DMS53 (cell line): ENCODE data around the gene EIF5A.

Experiments
- DNase-seq: peaks from one replicate; lab custom pipeline; 2025; lab: John Stamatoyannopoulos, UW

EIF5A gene

DNA sequence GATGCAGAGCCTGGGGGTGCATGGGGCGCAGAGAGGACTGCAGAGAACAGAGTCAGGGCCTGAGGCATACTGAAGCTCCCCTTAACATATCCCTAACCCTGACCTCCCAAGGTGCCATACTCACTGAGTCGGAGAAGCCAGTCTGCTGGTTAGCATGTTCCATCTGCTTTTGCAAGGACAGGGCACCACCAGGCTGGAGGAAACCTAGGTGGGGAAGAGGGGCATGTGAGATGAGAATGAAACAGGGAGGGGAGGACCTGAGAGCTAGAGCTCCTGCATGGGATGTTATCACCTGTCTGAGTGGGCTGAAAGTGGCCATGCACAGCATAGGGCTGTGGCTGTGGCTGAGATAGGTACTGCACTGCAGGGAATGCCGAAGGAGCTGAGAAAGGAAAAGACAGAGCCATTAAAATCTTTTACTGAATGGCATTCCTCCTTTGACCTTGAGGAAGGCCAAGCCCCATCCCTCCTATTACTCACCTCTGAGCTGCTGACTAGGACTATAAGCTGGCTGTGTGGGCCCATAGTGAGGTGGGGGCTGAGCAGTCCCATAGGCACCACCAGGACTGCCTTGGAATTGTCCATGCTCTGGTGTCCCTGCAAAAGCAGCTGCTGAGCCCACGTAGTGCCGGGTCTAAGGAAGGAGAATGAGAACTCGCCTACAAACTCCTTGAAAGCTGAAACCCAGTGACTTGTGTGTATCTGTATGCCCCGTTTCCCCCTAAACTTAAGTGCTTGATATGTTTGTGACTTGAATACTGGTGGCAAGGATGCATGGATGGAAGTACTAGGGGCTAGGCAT lies 5.9 kb downstream of the EIF5A start:
- DNase-seq = peak; percentile 81

DNA sequence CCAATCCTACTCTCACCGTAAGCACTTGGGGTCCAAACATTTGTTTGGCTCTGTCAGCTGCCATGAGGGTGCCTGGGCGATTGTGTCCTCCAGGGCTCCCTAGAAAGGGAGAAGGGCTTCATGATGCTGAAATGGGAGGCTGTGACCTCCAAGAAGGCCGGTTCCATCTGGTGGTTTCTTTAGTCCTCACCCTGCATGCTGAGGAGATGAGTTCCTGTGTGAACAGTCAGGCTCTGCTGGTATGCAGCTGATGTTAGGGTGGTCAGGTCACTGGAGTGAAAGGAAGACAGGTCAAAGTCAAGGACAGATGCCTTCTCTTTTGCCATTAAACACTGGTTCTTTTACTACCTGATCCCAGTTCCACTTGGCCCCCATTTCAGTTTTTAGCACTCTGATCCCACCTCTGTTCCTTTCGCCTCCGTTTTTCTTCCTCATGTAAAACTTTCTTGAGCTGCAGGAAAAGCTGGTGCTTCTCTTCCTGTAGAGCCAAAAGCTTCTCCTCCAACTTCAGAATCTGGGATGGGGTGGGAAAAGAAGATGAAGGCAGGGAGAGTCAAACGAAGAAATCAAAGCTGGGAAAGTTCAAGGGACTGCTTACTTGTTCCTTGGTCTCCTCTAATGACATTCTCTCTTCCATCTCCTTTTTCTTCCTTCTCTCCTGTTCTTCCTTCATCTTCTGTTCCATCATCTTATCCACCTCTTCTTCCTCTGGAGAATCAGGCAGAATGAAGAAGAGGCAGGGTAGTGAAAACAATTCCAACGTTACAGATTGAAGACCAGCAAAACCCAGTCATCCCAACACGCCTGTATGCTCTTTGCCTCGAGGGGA lies 6.7 kb downstream of the EIF5A start:
- peak; percentile 57 for DNase-seq

DNA sequence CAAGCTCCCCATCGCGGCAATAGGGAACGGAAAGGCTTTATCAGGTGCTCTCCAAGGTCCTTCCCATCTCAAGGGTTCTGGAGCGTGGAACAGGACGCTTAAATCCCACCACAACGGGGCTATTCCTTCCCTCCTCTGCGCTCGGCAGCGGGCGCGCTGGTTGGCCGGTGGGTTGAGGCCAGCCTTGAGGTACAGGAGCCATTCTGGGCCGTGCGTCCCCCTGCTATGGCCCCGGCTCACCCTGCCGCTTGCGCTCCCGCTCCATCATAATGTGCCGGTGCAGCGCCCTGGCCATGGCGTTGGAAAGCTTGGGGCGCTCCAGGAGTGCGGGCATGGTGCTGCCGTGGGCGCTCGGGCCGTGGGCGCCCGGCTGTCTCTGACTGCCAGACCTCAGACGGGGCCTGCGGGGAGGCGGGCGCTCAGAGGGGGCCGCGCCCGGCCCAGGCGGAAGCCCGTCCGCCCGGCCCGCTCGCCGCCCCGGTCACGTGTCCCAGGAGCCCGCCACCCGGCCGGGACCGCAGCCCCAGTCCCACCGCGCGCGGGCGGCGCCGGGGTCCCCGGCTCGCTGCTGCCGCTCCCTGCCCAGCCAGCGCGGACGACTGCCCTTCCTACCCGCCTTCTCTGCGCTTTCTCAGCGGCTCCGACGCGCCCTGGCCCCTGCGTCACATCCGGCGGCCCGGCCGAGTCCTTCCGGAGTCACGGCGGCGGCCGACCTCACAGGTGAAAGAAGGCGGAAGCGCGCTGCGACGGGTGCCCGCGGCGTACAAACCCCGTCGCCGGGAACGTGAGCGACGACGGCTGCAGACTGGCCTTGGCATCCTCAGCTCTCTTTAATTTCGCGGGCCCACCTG lies 7.5 kb downstream of the EIF5A start, which contains the start of gene GPS2:
Gene GPS2, minus strand, starts transcription at position 642 of the 851 bp plus-strand sequence. Its CDS starts 308 bp downstream, at position 334.
- peak; percentile 99 for DNase-seq

- peak; percentile 86 for DNase-seq
Measured at GRCh38 chr17:7315570-7316235, 8.3 kb downstream of the EIF5A start.

DNA sequence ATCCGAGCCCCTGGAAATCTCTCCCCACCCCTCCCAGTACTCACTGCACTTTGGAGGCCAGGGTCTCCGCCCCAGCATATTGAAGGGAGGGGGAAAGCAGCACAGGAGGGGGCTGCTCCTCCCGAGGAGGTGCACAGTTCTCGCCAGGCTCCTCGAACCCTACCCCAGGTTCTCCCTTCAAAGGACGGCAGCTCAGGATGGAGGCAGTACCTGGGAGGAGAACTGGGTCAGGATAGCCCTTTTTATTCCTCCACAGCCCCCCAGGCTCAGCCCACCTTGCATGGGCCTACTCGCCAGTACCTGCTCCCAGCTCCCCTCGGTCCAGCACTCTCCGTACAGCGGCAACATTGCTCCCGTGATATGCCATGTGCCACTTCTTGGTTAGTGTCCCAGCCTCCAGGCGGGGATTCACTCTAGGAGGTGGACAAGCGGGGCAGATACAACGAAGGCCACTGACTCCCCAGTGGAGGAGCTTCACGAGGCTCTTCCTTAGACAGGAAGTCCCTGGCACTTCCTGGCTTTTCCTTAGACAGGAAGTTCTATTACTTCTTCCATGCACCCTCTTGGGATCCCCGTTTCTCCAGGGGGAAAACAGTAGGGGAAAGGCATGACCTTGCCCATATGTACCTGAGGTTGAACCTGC lies 9.9 kb downstream of the EIF5A start:
- no peak for DNase-seq

DNA sequence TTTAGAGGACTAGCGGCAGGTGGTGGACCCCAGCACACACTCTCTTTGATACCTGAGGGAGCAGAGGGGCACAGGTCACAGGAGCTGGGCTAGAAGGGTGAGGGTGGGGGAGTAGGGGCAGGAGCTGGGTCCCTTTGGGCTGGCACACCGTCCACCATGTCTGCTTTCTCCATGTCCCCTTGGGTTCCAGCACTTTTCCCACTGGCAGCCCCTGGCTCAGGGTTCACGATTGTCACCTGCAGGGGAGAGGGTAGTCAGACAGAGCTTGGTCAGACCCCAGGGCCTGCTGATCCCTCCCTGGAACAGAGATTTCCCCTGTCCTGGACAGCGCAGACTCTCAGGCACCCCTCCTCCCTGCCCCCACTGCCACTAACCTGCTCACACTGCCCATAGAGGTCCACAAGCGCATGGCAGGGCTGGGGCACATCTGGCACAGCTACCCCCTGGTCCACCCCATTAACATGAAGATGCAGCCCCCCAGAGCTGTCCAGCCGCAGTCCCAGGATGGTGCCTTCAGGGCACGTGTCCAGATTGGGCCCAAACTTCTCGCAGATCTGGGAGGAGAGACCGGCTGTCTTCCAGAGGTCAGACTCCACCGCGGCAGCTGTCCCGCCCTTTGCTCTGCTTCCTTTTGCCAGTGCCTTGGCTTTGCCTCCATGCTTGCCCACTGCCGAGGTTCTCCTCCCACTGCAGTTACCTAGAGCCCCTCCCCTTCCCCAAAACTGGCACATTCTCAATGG lies 10.9 kb downstream of the EIF5A start:
- DNase-seq = no peak

GRCh38 chr17:7321466-7321865 lies 14.0 kb downstream of the EIF5A start:
- no peak for DNase-seq

GRCh38 chr17:7322520-7323194 lies 15.2 kb downstream of the EIF5A start:
- no peak for DNase-seq

DNA sequence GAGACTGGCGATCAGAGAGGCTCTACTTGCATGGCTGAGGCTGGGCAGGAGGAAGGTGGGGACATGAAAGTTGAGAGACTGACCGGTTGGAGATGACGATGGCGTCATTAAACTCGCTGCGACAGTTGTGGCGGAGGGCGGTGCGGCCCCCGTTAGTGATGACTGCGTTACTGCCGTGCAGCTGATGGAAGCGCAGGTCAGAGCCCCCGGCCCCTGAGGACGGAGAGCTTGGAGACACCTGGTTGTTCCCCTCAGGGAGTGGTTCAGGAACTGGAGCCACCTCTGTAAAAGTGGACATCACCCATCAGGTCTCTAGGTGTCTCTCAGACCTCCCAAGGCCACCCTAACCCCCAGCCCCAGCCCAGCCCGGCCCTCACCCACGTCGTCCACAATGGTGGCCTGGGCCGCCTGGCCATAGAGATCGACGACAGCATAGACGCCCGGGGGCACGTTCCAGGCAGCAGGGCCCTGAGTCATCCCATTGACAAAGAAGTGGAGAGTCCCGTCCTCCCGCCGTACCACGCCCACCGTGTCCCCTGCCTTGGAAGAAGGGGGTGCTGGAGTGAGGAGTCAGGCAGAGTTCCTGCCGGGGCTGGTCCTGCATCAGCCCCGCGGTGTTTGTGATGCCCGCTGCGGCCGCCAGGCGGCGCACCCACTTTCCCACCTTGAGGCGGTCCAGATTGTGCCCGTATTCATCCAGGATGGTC lies 16.5 kb downstream of the EIF5A start:
- peak; percentile 58 for DNase-seq

GRCh38 chr17:7324438-7324779 lies 17.0 kb downstream of the EIF5A start:
- DNase-seq = no peak

GRCh38 chr17:7325031-7325528 lies 17.7 kb downstream of the EIF5A start:
- DNase-seq = no peak

DNA sequence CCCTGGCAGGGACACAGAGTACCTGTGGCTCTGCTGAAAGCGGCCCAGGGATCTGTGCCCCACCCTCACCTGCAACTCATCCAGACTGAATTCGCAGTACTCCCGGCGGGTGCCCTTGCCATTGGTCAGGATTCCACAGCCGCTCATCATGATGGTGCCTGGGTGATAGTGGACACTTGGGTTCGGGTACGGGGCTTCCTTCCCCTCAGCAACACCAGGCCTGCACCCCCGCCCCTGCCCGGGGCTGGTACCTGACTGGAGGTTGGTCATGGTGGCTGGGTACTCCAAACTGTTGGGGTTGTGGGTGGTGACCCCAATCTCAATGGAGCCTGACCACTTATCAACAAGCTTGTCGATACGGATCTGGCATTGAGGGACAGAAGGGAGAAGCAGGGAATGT lies 18.8 kb downstream of the EIF5A start:
- DNase-seq = no peak

GRCh38 chr17:7327056-7327455 lies 19.6 kb downstream of the EIF5A start:
- no peak for DNase-seq

- DNase-seq = no peak
Measured at GRCh38 chr17:7327501-7327900, 20.1 kb downstream of the EIF5A start.

DNA sequence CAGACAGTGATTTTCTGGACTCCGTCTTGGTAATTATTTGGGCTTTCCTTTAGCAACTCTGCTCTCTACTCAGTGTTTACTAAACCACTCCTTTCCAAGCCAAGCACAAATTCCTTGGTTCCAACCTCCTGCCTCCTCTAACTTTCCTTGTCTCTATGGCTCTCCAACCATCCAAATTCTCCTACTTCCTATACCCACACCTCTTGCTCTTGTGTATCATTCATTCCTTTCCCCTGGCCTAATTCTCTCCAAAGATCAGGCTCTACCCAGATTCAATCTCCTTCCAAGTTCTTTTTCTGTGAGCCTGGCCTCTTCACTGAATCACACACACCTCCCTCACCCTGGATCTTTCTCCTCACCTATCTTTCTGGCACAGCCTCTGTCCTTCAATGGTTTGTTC lies 20.6 kb downstream of the EIF5A start:
- no peak for DNase-seq

- peak; percentile 84 for DNase-seq
Measured at GRCh38 chr17:7328840-7329373, 21.5 kb downstream of the EIF5A start, which contains the start of gene NEURL4. Gene NEURL4 (minus strand): TSS chr17:7329335. CDS start chr17:7329312, 23 bp downstream.

GRCh38 chr17:7329374-7329996 lies 22.1 kb downstream of the EIF5A start:
- peak; percentile 100 for DNase-seq

GRCh38 chr17:7329997-7330637 lies 22.7 kb downstream of the EIF5A start:
- peak; percentile 91 for DNase-seq
